Activated CD4-positive, alpha-beta memory T cell treated with anti-CD3 and anti-CD28 coated beads, Interleukin-2, amount 10 ng/mL, durations not matched to agents 7 days and 5 days (primary cell): ENCODE results near the gene RABGAP1. TPM values are rescaled to one million over a fixed set of nuclear protein-coding genes. Genes with fewer than 3 reads are reported as not detected.

Source experiments
- CTCF ChIA-PET: fragments of 350-600 bp; sonication (Branson Sonifier 250); formaldehyde crosslinking; loops from one replicate; lab custom pipeline; 2021; ENCODE audit warnings: antibody characterized with exemption, inconsistent platforms; lab: Charles Lee
- POLR2A ChIA-PET: fragments of 350-600 bp; sonication (Branson Sonifier 250); formaldehyde crosslinking; loops from one replicate; lab custom pipeline; 2021; ENCODE audit warnings: antibody characterized with exemption; lab: Charles Lee
- DNase-seq: peaks from one replicate; pipeline ENCODE4 v3.0.0-alpha.2; 2020
- H3K27ac Mint-ChIP-seq: one replicate; pipeline ENCODE4 v1.8.0; 2021; ENCODE audit warnings: mild to moderate bottlenecking, mixed read lengths
- H3K27me3 Mint-ChIP-seq: one replicate; pipeline ENCODE4 v1.8.0; 2021; ENCODE audit warnings: mixed read lengths
- H3K36me3 Mint-ChIP-seq: one replicate; pipeline ENCODE4 v1.8.0; 2021; ENCODE audit warnings: low read depth, mixed read lengths
- H3K4me1 Mint-ChIP-seq: one replicate; pipeline ENCODE4 v1.8.0; 2021; ENCODE audit warnings: mixed read lengths
- H3K4me3 Mint-ChIP-seq: one replicate; pipeline ENCODE4 v1.8.0; 2021; ENCODE audit warnings: mild to moderate bottlenecking, mixed read lengths
- H3K9me3 Mint-ChIP-seq: one replicate; pipeline ENCODE4 v1.8.0; 2021; ENCODE audit warnings: mixed read lengths
- total RNA-seq, 2 experiments: library from RNA; stranded (reverse); gene quantifications; one replicate each; pipeline ENCODE4 v1.2.3, GENCODE V29; 2021

Gene RABGAP1
- total RNA-seq, 2 experiments from 2014 or later: 26.5 to 32.3 TPM

DNA sequence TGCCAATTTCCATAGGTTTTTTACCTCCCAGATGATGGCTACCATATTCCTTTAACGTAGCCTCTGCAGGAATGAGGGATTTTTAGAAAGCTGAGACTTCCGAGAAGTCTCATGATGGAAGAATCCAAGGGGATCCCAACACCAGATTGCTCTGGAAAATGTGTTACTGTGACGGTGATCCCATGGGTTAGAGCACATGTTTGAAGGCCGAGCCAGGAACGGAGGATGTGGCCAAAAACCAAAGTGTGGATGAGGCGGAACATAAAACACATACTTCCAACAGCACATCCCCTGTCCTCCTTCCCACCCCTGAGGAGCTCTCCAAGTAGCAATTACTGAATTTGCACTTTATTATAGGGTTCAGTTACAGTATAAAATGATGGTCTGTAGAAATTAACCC, 175.2 kb downstream of the RABGAP1 start:
- CTCF ChIA-PET: no interaction called here

DNA sequence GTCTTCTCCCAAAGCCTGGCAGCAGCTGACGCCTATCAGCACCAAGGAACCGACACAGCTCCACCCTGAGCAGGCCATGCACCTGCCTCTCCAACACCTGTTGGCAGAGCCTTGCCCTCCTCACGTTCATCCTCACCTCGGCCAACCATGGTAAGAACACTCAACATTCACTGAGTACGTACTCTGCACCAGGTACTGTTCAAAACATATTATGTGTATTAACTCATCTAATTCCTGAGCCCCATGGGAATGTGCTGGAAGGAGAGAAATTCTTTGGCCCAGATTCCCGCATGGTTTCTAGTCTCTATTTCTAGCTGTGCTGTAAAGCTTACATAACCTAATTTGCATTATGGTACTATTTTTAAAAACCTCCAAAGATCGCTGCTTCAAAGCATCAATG, 178.7 kb downstream of the RABGAP1 start:
- no peaks in the 10 kb centered on the region for H3K27me3 Mint-ChIP-seq
- CTCF ChIA-PET: no interaction called here
- H3K36me3 Mint-ChIP-seq: peaks cover 2% of the 10 kb centered on the region
- POLR2A ChIA-PET: no interaction called here
- no peak overlapping the region for H3K4me3 Mint-ChIP-seq
- no peak overlapping the region for H3K27ac Mint-ChIP-seq
- DNase-seq: no peak
- no peaks in the 10 kb centered on the region for H3K9me3 Mint-ChIP-seq
- no peaks in the 10 kb centered on the region for H3K4me1 Mint-ChIP-seq

More for the DNA sequence above, 175.2 kb downstream of the RABGAP1 start:
- POLR2A ChIA-PET: no interaction called here
- Mint-ChIP-seq H3K4me3 (no peak overlapping the region), H3K27ac (no peak overlapping the region), H3K4me1 (peaks cover 14% of the 10 kb centered on the region), H3K36me3 (peaks cover 2% of the 10 kb centered on the region), H3K27me3 (no peaks in the 10 kb centered on the region), H3K9me3 (no peaks in the 10 kb centered on the region)
- no peak for DNase-seq

DNA sequence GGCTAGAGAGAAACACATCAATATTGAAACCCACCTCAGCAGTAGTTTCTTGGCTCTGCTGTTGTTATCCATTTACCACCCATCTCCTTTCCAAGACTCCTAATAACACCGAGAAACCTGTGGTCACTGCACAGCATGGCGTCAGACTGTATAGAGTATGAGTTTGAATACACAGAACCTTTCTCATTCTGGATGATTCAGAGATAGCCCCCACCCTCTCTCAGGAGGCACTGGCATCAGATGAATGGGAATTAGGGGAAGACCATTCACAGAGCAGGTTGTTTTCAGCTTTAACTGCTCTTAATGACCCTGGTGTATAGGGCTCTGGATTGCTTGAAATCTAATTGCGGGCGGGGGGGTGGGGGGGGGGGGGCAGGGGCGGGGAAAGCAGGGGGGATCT, 179.3 kb downstream of the RABGAP1 start:
- CTCF ChIA-PET: no interaction called here
- DNase-seq: no peak
- Mint-ChIP-seq H3K27ac (no peak overlapping the region), H3K4me1 (no peaks in the 10 kb centered on the region), H3K4me3 (no peak overlapping the region), H3K36me3 (no peaks in the 10 kb centered on the region), H3K27me3 (no peaks in the 10 kb centered on the region), H3K9me3 (no peaks in the 10 kb centered on the region)
- POLR2A ChIA-PET: no interaction called here

DNA sequence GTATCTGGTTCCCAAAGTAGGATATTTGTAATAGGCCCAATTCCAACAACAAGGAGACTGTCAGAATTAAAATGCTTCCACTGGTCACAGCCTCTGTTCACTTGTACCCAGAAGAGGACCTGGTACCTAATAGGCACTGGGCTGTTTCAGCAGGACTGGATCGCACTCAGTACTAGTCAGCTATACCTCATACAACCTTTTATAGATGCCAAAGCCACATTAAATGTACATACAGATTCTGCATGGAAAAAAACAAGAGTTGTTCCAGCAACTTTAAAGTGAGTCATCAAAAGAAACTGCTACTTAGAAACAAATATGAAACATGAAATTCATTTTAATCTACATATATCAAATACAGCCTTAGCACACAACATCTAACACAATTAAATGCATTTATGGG, 180.1 kb downstream of the RABGAP1 start:
- DNase-seq: no peak
- H3K27me3 Mint-ChIP-seq: no peaks in the 10 kb centered on the region
- ChIA-PET CTCF (interaction anchor here (1.3 to 1.7 kb wide), 2 partner anchors 14 to 18 kb away, joined by 3 to 4 read pairs; no protein-coding TSS in a partner anchor), POLR2A (no interaction called here)
- H3K9me3 Mint-ChIP-seq: no peaks in the 10 kb centered on the region
- H3K27ac Mint-ChIP-seq: no peak overlapping the region
- no peaks in the 10 kb centered on the region for H3K4me1 Mint-ChIP-seq
- no peak overlapping the region for H3K4me3 Mint-ChIP-seq
- no peaks in the 10 kb centered on the region for H3K36me3 Mint-ChIP-seq

DNA sequence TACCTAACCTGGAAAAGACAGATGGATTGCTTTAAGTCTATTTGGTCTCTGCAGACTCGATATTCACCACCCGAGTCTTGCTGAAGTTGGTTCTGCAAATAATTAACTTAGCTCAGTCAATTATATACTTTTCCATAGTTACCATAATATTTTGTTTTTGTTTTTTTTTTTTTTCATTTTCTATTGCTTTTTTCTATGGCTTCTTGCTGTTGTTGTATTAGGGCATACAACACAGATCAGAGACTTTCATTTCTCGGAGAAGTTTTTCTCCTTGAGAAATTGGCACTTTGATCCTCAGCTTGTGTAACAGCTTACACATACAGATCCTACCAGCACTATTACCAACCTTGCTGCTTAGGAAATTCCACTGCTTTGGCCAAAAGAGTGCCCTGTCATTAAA, 180.6 kb downstream of the RABGAP1 start:
- Mint-ChIP-seq H3K9me3 (no peaks in the 10 kb centered on the region), H3K4me1 (no peaks in the 10 kb centered on the region), H3K27me3 (no peaks in the 10 kb centered on the region), H3K36me3 (peaks cover 4% of the 10 kb centered on the region), H3K27ac (no peak overlapping the region), H3K4me3 (no peak overlapping the region)
- ChIA-PET CTCF (interaction anchor here (1.3 to 1.7 kb wide), 2 partner anchors 13 to 19 kb away, joined by 3 to 4 read pairs; no protein-coding TSS in a partner anchor), POLR2A (no interaction called here)
- DNase-seq: no peak

DNA sequence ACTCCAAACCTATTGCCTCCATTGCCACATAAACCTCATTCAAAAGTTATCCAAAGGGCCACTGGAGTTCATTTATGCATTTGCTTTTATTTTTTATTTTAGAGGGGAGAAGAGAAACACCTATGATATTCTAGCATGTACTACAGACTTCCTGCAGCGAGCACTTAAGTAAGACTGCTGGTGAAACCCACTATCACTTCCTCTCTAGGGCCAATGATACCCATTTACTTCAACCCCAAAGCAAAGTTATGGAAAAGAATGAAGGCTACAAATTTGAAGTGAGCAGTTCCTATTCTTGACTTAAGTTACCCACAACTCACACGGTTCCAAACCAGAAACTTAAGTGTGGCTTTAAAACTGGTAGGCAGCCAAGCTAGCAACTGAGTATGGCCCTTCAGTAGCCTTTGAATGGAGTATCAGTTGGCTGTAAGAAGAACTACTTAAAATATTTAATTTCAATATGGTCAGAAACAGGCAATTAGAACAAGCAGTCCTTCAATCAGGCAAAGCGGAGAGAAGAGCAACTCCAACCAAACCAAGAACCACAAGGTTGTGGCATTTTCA, 186.8 kb downstream of the RABGAP1 start:
- Mint-ChIP-seq H3K27me3 (no peaks in the 10 kb centered on the region), H3K4me3 (no peak overlapping the region), H3K36me3 (peaks cover 7% of the 10 kb centered on the region), H3K27ac (no peak overlapping the region), H3K9me3 (no peaks in the 10 kb centered on the region), H3K4me1 (no peaks in the 10 kb centered on the region)
- CTCF ChIA-PET: no interaction called here
- POLR2A ChIA-PET: no interaction called here
- DNase-seq: no peak

DNA sequence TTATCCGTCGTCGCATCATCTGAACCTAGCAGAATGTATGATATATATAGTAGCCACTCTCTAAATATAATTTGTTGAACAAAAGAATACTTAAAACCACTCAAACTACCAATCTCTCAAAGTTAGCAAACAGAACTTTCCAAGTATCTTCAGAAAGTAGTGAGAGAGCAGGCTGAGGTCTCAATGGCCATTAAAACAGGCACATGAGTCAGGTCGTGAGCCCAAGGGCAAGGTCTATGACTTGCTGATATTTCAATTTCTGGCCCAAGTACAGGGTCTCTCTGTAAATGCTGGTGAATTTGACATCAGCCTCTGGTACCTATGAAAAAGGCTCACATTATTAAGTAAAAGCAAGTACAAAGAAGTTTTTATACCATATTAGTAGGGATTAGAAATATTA, 187.8 kb downstream of the RABGAP1 start:
- peaks cover 7% of the 10 kb centered on the region for H3K36me3 Mint-ChIP-seq
- no peak overlapping the region for H3K4me3 Mint-ChIP-seq
- no peak overlapping the region for H3K27ac Mint-ChIP-seq
- DNase-seq: no peak
- no peaks in the 10 kb centered on the region for H3K4me1 Mint-ChIP-seq
- H3K9me3 Mint-ChIP-seq: no peaks in the 10 kb centered on the region
- no peaks in the 10 kb centered on the region for H3K27me3 Mint-ChIP-seq
- ChIA-PET CTCF (no interaction called here), POLR2A (no interaction called here)

DNA sequence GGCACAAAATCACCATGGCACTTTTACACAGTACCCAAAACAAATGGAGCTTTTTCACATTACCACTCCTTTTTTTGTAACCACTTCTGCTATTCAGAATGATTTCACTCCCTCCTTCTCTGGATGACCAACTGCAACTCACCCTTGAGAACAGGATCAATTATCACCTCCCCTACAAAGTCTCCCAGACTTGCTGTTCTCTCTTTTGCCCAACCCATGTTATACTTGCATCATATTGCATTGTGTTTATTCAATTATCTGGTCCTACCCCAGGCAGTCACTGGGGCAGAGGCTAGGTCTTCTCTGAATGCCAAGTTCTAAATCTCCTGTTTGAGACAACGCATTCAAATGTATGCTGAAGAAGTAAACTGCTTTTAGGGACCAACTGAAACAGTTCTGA, 188.6 kb downstream of the RABGAP1 start:
- Mint-ChIP-seq H3K9me3 (no peaks in the 10 kb centered on the region), H3K27me3 (no peaks in the 10 kb centered on the region), H3K27ac (no peak overlapping the region), H3K4me3 (no peak overlapping the region), H3K36me3 (peaks cover 7% of the 10 kb centered on the region), H3K4me1 (no peaks in the 10 kb centered on the region)
- POLR2A ChIA-PET: interaction anchor here (0.9 kb wide), 1 partner anchor 9 kb away, joined by 3 read pairs; no protein-coding TSS in a partner anchor
- no peak for DNase-seq
- CTCF ChIA-PET: no interaction called here

DNA sequence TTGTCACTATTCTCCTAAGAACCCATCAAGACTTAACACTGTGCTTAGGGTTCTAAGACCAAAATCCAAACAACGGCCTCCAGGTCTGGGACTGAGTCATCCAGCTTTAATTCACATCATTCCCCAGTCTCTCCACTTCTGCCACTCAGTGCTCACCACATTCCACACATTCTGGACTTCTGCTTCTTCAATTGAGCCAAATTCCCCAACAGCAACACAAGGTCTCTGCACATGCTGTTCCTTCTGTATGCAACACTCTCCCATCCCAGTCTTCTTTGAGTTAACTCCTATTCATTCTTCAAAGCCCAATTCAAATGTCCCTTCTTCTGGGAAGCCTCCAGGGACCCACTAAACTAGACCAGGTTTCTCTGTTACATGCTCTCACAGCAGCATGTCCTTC, 190.4 kb downstream of the RABGAP1 start:
- Mint-ChIP-seq H3K27ac (no peak overlapping the region), H3K9me3 (no peaks in the 10 kb centered on the region), H3K27me3 (no peaks in the 10 kb centered on the region), H3K4me3 (no peak overlapping the region), H3K4me1 (no peaks in the 10 kb centered on the region), H3K36me3 (peaks cover 6% of the 10 kb centered on the region)
- ChIA-PET POLR2A (no interaction called here), CTCF (no interaction called here)
- DNase-seq: no peak

DNA sequence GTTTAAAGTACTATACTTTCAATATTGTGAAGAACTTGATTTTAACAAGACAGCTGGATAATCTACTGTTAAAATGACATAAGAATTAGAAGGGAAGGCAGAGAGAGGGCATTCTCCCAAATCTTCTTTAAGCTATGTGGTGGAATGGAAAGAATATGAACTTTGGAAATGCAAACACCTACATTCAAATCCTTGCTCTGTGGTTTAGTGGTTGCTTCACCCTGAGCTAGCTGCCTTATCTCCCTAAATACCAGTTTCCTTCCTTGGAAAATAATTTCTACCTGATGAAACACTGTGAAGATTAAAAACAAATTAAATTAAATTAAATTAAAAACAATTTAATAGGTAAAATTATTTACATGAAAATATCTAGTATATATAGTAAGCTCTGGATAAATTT, 191.2 kb downstream of the RABGAP1 start:
- no peak for DNase-seq
- no peaks in the 10 kb centered on the region for H3K4me1 Mint-ChIP-seq
- ChIA-PET POLR2A (no interaction called here), CTCF (no interaction called here)
- H3K36me3 Mint-ChIP-seq: peaks cover 5% of the 10 kb centered on the region
- no peaks in the 10 kb centered on the region for H3K27me3 Mint-ChIP-seq
- no peak overlapping the region for H3K4me3 Mint-ChIP-seq
- H3K27ac Mint-ChIP-seq: no peak overlapping the region
- H3K9me3 Mint-ChIP-seq: no peaks in the 10 kb centered on the region

DNA sequence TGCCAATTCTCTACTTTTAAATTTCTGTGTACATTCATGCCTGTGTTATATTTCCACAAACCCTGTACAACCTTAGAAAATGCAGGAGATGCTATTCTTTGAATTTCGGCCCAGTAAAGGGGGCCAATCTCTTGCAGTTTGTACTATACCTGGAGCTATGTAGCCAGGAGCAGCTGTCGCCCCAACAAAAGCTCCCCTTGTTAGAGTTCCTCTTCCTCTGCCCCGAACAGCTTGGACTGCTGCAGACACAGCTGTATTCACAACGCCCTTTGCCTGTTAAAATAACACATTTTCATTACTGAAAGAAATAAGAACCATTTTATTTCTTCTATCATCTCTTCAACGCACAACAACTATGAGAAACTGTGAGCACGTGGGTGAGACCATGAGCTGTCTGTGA, 191.9 kb downstream of the RABGAP1 start:
- no peak overlapping the region for H3K27ac Mint-ChIP-seq
- no peak overlapping the region for H3K4me3 Mint-ChIP-seq
- H3K4me1 Mint-ChIP-seq: no peaks in the 10 kb centered on the region
- no peak for DNase-seq
- H3K9me3 Mint-ChIP-seq: no peaks in the 10 kb centered on the region
- POLR2A ChIA-PET: no interaction called here
- peaks cover 5% of the 10 kb centered on the region for H3K36me3 Mint-ChIP-seq
- CTCF ChIA-PET: no interaction called here
- H3K27me3 Mint-ChIP-seq: no peaks in the 10 kb centered on the region

DNA sequence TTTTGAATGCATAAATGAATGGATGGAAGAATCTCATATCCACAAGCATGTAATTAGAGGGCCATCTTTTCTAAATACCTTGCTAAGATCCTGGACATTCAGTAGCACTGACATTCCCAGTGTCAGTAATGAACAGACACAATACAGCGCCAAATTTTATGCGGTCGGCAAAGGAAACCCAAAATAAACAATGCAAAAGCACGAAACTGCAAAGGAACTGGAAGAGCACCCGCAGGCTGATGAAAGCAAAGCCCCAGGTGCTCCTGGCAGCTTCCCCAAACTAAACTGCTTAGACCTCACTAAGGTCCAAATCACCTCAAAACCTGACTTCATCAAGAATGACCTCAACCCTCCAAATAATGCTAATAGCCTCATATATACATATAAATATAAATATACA, 194.6 kb downstream of the RABGAP1 start:
- ChIA-PET CTCF (no interaction called here), POLR2A (no interaction called here)
- Mint-ChIP-seq H3K4me3 (no peak overlapping the region), H3K9me3 (no peaks in the 10 kb centered on the region), H3K27me3 (no peaks in the 10 kb centered on the region), H3K4me1 (no peaks in the 10 kb centered on the region), H3K36me3 (peaks cover 2% of the 10 kb centered on the region), H3K27ac (no peak overlapping the region)
- DNase-seq: no peak

DNA sequence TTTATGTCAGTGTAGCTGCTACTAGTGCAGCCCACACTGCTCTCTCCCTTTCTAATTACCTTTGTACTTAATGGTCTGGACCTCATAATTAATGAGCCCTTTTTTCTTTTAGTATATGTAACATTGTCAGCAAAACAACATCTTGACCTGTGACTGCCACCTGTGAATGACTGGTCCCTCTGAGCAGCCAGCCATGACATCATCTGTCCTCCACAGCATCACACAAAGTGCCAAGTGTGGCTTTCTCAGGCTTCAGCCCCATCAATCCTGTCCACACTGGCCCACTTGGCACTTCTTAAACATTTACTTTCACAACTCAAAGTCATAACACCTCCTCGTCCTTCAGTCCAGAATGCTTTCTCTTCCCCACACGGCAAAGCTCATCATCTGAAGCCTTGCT, 197.3 kb downstream of the RABGAP1 start:
- Mint-ChIP-seq H3K27ac (no peak overlapping the region), H3K4me1 (no peaks in the 10 kb centered on the region), H3K36me3 (peaks cover 2% of the 10 kb centered on the region), H3K27me3 (no peaks in the 10 kb centered on the region), H3K4me3 (no peak overlapping the region), H3K9me3 (no peaks in the 10 kb centered on the region)
- CTCF ChIA-PET: no interaction called here
- DNase-seq: no peak
- POLR2A ChIA-PET: interaction anchor here (0.9 to 1.3 kb wide), 2 partner anchors 9 to 154 kb away, joined by 3 read pairs; no protein-coding TSS in a partner anchor

DNA sequence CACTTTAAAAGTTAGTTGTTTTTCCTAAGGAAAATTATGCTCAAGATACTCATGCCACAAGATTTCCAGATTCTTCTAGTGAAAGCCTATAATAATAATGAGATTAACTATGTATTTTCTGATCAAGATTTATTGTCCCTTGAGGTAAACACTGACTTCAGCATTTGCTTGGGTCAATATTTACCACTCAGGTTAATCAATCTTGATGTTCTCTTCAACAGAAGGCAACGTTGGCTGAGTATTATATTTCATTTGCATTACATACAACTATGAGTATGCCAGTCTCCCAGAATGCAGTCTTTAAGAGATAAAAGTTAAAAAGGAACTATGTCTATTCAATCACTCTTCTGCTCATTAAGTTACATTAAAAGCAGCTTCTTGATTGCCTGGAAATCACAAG, 208.2 kb downstream of the RABGAP1 start:
- DNase-seq: no peak
- Mint-ChIP-seq H3K4me3 (no peak overlapping the region), H3K27ac (no peak overlapping the region), H3K27me3 (no peaks in the 10 kb centered on the region), H3K36me3 (peaks cover 10% of the 10 kb centered on the region), H3K4me1 (no peaks in the 10 kb centered on the region), H3K9me3 (no peaks in the 10 kb centered on the region)
- CTCF ChIA-PET: no interaction called here
- POLR2A ChIA-PET: interaction anchor here (1.5 kb wide), 1 partner anchor 14 kb away, joined by 3 read pairs; no protein-coding TSS in a partner anchor
